ENCODE results near the gene CRYBA4. TPM values are rescaled to one million over a fixed set of nuclear protein-coding genes. Genes with fewer than 3 reads are reported as not detected.

Gene CRYBA4
- total and polyA plus RNA-seq, 9 donors, result 0.59 TPM; not detected in 8

- Histone ChIP-seq H3K9me3 (no peaks in the 10 kb centered on the region), H3K36me3 (no peaks in the 10 kb centered on the region), H3K4me3 (no peak overlapping the region), H3K4me1 (ENCODE audit: insufficient read depth) (no peaks in the 10 kb centered on the region), H3K27ac (no peak overlapping the region), H3K27me3 (no peaks in the 10 kb centered on the region)
- intact Hi-C loops (cut with DNase I), result loop anchor here in 1 of 4 donors (5.0 kb wide), 1 partner anchor 1771 kb away; no protein-coding TSS in a partner anchor
- TF ChIP-seq POLR2A (IDR thresholded peaks at IDR 0.05) (no peak), CTCF (IDR thresholded peaks at IDR 0.05) (no peak), EP300 (IDR thresholded peaks at IDR 0.05) (no peak)
- DNase-seq, result no peak
- WGBS, 3 donors, result 2 to 5% (median 4%) methylated on average over 11 of the region's 11 CpGs
Measured at GRCh38 chr22:26658161-26658560, 36.4 kb downstream of the CRYBA4 start.

GRCh38 chr22:26658671-26659478, 37.1 kb downstream of the CRYBA4 start:
- TF ChIP-seq EP300 (IDR thresholded peaks at IDR 0.05) (no peak), CTCF (IDR thresholded peaks at IDR 0.05) (no peak), POLR2A (IDR thresholded peaks at IDR 0.05) (no peak)
- peak in 1 of 5 donors; percentile 46 for DNase-seq

GRCh38 chr22:26660356-26660755, 38.6 kb downstream of the CRYBA4 start:
- DNase-seq, result no peak
- Histone ChIP-seq H3K4me1 (ENCODE audit: insufficient read depth) (no peaks in the 10 kb centered on the region), H3K27me3 (no peaks in the 10 kb centered on the region), H3K36me3 (no peaks in the 10 kb centered on the region), H3K4me3 (no peak overlapping the region), H3K9me3 (no peaks in the 10 kb centered on the region), H3K27ac (no peak overlapping the region)
- intact Hi-C loops (cut with DNase I), result no loop called here
- no peak for TF ChIP-seq EP300 (IDR thresholded peaks at IDR 0.05)
- TF ChIP-seq POLR2A (IDR thresholded peaks at IDR 0.05), result no peak
- no peak for TF ChIP-seq CTCF (IDR thresholded peaks at IDR 0.05)
- WGBS, 3 donors, result 61 to 77% (median 67%) methylated on average over 6 of the region's 6 CpGs

More at GRCh38 chr22:26658671-26659478, 37.1 kb downstream of the CRYBA4 start:
- intact Hi-C loops (cut with DNase I), result loop anchor here in 1 of 4 donors (5.0 kb wide), 1 partner anchor 1772 kb away; no protein-coding TSS in a partner anchor
- H3K4me1 ChIP-seq (ENCODE audit: insufficient read depth), result no peaks in the 10 kb centered on the region
- H3K36me3 ChIP-seq, result no peaks in the 10 kb centered on the region
- peak overlapping the region; percentile 20 for H3K4me3 ChIP-seq
- no peaks in the 10 kb centered on the region for H3K9me3 ChIP-seq
- H3K27me3 ChIP-seq, result no peaks in the 10 kb centered on the region
- H3K27ac ChIP-seq, result no peak overlapping the region
- 3 to 4% (median 3%) methylated on average over 27 of the region's 27 CpGs for WGBS, 3 donors

GRCh38 chr22:26660961-26661578, 39.3 kb downstream of the CRYBA4 start:
- Histone ChIP-seq H3K4me1 (ENCODE audit: insufficient read depth) (no peaks in the 10 kb centered on the region), H3K36me3 (no peaks in the 10 kb centered on the region), H3K27me3 (no peaks in the 10 kb centered on the region), H3K27ac (no peak overlapping the region), H3K4me3 (no peak overlapping the region), H3K9me3 (no peaks in the 10 kb centered on the region)
- TF ChIP-seq CTCF (IDR thresholded peaks at IDR 0.05) (no peak), EP300 (IDR thresholded peaks at IDR 0.05) (no peak), POLR2A (IDR thresholded peaks at IDR 0.05) (no peak)
- intact Hi-C loops (cut with DNase I), result no loop called here
- WGBS, 3 donors, result 82 to 87% (median 82%) methylated on average over 7 of the region's 7 CpGs
- no peak for DNase-seq
